ENCODE results near the gene RSU1. TPM values are rescaled to one million over a fixed set of nuclear protein-coding genes. Genes with fewer than 3 reads are reported as not detected.

RSU1 gene
- total RNA-seq, 2 experiments from 2014 or later: 42.4 to 47.5 TPM

DNA sequence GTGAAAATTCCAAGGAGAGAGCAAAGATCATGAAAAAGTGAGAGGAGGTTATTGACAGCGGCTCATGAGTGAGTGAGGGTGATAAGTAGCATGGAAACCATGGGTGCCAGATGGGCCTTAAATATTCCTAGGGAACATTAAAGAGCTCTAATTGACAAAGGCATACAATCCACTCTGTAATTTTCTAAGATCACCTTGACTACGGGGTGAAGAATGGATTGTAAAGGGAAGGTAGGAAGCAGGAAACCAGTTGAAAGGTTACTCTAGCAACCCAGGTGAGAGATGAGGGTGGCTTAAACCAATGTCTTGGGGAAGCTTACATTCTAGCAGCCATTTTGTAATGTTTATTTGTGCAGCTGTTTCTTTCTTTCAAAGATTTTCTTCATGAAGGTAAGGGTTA, 75.7 kb downstream of the RSU1 start:
- H3K27ac Mint-ChIP-seq: no peak overlapping the region
- H3K9me3 Mint-ChIP-seq: peaks cover 14% of the 10 kb centered on the region
- ChIA-PET POLR2A (no interaction called here), CTCF (interaction anchor here (1.2 kb wide), 1 partner anchor 9 kb away, joined by 3 read pairs; no protein-coding TSS in a partner anchor)
- no peaks in the 10 kb centered on the region for H3K4me1 Mint-ChIP-seq (ENCODE audit: low read depth)
- no peak for ATAC-seq
- peaks cover 39% of the 10 kb centered on the region for H3K36me3 Mint-ChIP-seq (ENCODE audit: low read depth)
- DNase-seq: no peak
- no peaks in the 10 kb centered on the region for H3K27me3 Mint-ChIP-seq
- intact Hi-C loops (cut with micrococcal nuclease): no loop called here
- no peak overlapping the region for H3K4me3 Mint-ChIP-seq
- TF ChIP-seq, protein P1, sequence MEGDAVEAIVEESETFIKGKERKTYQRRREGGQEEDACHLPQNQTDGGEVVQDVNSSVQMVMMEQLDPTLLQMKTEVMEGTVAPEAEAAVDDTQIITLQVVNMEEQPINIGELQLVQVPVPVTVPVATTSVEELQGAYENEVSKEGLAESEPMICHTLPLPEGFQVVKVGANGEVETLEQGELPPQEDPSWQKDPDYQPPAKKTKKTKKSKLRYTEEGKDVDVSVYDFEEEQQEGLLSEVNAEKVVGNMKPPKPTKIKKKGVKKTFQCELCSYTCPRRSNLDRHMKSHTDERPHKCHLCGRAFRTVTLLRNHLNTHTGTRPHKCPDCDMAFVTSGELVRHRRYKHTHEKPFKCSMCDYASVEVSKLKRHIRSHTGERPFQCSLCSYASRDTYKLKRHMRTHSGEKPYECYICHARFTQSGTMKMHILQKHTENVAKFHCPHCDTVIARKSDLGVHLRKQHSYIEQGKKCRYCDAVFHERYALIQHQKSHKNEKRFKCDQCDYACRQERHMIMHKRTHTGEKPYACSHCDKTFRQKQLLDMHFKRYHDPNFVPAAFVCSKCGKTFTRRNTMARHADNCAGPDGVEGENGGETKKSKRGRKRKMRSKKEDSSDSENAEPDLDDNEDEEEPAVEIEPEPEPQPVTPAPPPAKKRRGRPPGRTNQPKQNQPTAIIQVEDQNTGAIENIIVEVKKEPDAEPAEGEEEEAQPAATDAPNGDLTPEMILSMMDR (IDR thresholded peaks at IDR 0.05): no peak

DNA sequence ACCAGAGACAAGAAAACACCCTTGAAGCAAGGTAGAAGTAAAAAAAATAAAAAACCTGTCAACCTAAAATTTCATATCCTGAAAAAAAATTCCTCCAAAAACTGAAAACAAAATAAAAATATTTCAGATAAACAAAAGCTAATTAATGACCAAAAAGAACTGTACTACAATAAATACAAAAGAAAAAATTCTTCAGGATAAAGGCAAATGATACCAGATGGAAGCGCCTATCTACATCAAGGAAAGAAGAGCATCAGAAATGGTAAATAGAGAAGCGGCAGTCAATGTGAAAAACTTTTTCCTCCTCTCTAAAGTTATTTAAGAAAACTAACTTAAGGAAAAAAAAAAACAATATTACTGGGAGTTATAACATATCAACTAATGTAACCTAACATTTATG, 79.8 kb downstream of the RSU1 start:
- Mint-ChIP-seq H3K4me1 (ENCODE audit: low read depth) (no peaks in the 10 kb centered on the region), H3K27me3 (no peaks in the 10 kb centered on the region), H3K9me3 (peaks cover 24% of the 10 kb centered on the region), H3K4me3 (no peak overlapping the region), H3K36me3 (ENCODE audit: low read depth) (peaks cover 65% of the 10 kb centered on the region), H3K27ac (no peak overlapping the region)
- DNase-seq (no peak), ATAC-seq (no peak)
- intact Hi-C loops (cut with micrococcal nuclease): no loop called here
- ChIA-PET CTCF (no interaction called here), POLR2A (no interaction called here)
- TF ChIP-seq, protein P1 (IDR thresholded peaks at IDR 0.05): no peak

- no peaks in the 10 kb centered on the region for H3K4me1 Mint-ChIP-seq (ENCODE audit: low read depth)
- H3K9me3 Mint-ChIP-seq: peaks cover 24% of the 10 kb centered on the region
- peaks cover 65% of the 10 kb centered on the region for H3K36me3 Mint-ChIP-seq (ENCODE audit: low read depth)
- no peaks in the 10 kb centered on the region for H3K27me3 Mint-ChIP-seq
- intact Hi-C loops (cut with micrococcal nuclease): no loop called here
- no peak overlapping the region for H3K4me3 Mint-ChIP-seq
- no peak for ATAC-seq
- POLR2A ChIA-PET: no interaction called here
- CTCF ChIA-PET: interaction anchor here (1.6 kb wide), 1 partner anchor 12 kb away, joined by 4 read pairs; no protein-coding TSS in a partner anchor
- TF ChIP-seq, protein P1 (IDR thresholded peaks at IDR 0.05): no peak
- no peak overlapping the region for H3K27ac Mint-ChIP-seq
- DNase-seq: no peak
These were observed 81.6 kb downstream of the RSU1 start for GRCh38 chr10:16735671-16736070.

DNA sequence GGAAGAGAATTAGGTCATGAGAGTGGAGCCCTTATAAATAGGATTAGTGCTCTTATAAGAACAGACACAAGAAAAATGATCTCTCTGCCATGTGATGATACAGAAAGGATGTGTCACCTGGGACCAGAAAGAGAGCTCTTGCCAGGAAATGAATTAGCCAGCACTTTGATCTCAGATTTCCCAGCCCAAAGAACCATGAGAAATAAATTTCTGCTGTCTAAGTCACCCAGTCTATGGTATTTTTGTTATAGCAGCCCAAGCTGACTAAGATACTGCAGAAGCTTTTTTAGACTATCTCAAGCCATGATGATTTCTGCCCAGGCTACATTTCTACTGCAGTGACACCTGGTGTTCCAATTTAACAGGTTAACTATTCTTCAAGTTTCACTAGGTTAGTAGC, 84.8 kb downstream of the RSU1 start:
- ATAC-seq: no peak
- intact Hi-C loops (cut with micrococcal nuclease): no loop called here
- DNase-seq: no peak
- H3K9me3 Mint-ChIP-seq: peaks cover 17% of the 10 kb centered on the region
- ChIA-PET CTCF (interaction anchor here (1.2 kb wide), 1 partner anchor 9 kb away, joined by 3 read pairs; no protein-coding TSS in a partner anchor), POLR2A (no interaction called here)
- no peaks in the 10 kb centered on the region for H3K27me3 Mint-ChIP-seq
- no peak overlapping the region for H3K27ac Mint-ChIP-seq
- TF ChIP-seq, protein P1 (IDR thresholded peaks at IDR 0.05): no peak
- peaks cover 75% of the 10 kb centered on the region for H3K36me3 Mint-ChIP-seq (ENCODE audit: low read depth)
- peaks cover 9% of the 10 kb centered on the region for H3K4me1 Mint-ChIP-seq (ENCODE audit: low read depth)
- H3K4me3 Mint-ChIP-seq: no peak overlapping the region

DNA sequence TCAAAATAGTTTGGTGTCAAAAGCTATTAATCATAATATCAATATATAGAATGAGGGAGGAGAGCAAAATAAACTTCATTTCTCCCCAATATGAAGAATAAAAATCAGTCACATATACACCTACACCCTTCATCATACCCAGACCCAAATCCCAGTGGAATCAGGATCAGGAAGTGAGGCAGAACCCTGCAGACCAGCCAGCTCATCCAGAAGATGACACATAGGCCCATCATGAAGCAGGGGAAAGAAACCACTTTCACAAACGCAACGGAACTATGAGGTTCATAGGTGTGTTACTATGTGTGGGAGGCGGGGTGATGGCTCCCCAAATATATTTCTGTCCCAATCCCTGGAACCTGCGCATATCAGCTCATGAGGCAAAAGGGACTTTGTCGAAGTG, 89.0 kb downstream of the RSU1 start:
- ATAC-seq: no peak
- CTCF ChIA-PET: no interaction called here
- no peak overlapping the region for H3K4me3 Mint-ChIP-seq
- TF ChIP-seq, protein P1 (IDR thresholded peaks at IDR 0.05): no peak
- intact Hi-C loops (cut with micrococcal nuclease): no loop called here
- no peak overlapping the region for H3K27ac Mint-ChIP-seq
- no peak for DNase-seq
- peaks cover 3% of the 10 kb centered on the region for H3K9me3 Mint-ChIP-seq
- peaks cover 57% of the 10 kb centered on the region for H3K36me3 Mint-ChIP-seq (ENCODE audit: low read depth)
- H3K4me1 Mint-ChIP-seq (ENCODE audit: low read depth): peaks cover 10% of the 10 kb centered on the region
- POLR2A ChIA-PET: no interaction called here
- no peaks in the 10 kb centered on the region for H3K27me3 Mint-ChIP-seq
